Heart right ventricle (tissue), 16 donors: Measurements from ENCODE around the gene WDPCP. TPM values are rescaled to one million over a fixed set of nuclear protein-coding genes. Genes with fewer than 3 reads are reported as not detected.

ENCODE experiments used
- ATAC-seq, 8 donors: fragments of 200-7000 bp; cut with Tn5 transposase; one replicate each; pipeline ENCODE4 v1.9.1; 2020; ENCODE audit warnings: mild to moderate bottlenecking in 8 of 8, moderate library complexity in 8 of 8, moderate number of reproducible peaks in 1 of 8
- DNase-seq, 2 donors: peaks; one replicate each; pipeline ENCODE4 v3.0.0-alpha.2; 2020
- H3K27ac ChIP-seq, 10 donors: fragments of 200-600 bp; sonication (generic) in 2 of 10; one replicate each; pipeline versions ENCODE4 v1.5.0 to v1.8.0; 2020 to 2022; ENCODE audit warnings: mild to moderate bottlenecking in 3 of 10
- H3K27me3 ChIP-seq, 7 donors: fragments of 200-600 bp; one replicate each; pipeline ENCODE4 v1.8.0; 2021 to 2022; ENCODE audit warnings: mild to moderate bottlenecking in 2 of 7
- H3K36me3 ChIP-seq, 9 donors: fragments of 200-600 bp; sonication (generic) in 1 of 9; one replicate each; pipeline versions ENCODE4 v1.5.0 to v1.8.0; 2020 to 2022; ENCODE audit warnings: mild to moderate bottlenecking in 2 of 9
- H3K4me1 ChIP-seq, 9 donors: fragments of 200-600 bp; sonication (generic) in 1 of 9; one replicate each; pipeline versions ENCODE4 v1.5.0 to v1.8.0; 2020 to 2022; ENCODE audit warnings: mild to moderate bottlenecking in 4 of 9
- H3K4me3 ChIP-seq, 10 donors: fragments of 200-600 bp; sonication (generic) in 2 of 10; one replicate each; pipeline versions ENCODE4 v1.5.0 to v1.8.0; 2020 to 2022; ENCODE audit warnings: mild to moderate bottlenecking in 7 of 10, moderate library complexity in 2 of 10
- H3K9me3 ChIP-seq, 11 donors: fragments of 200-600 bp in 10 of 11; sonication (generic) in 2 of 11; one replicate each; pipeline versions ENCODE4 v1.5.0 to v1.8.0; 2013 to 2022; ENCODE audit warnings: mild to moderate bottlenecking in 2 of 11, control low read depth in 1 of 11, moderate library complexity in 1 of 11
- CTCF ChIP-seq, 9 donors: fragments of 200-600 bp; sonication (generic) in 2 of 9; IDR thresholded peaks; one replicate each; pipeline versions ENCODE4 v1.5.0 to v1.8.0; 2021 to 2022; ENCODE audit warnings: antibody characterized with exemption in 9 of 9, mild to moderate bottlenecking in 5 of 9, moderate library complexity in 1 of 9
- WGBS, 2 donors: extraction: QIAGEN DNeasy Blood & Tissue Kit; methylation state at CpG; one replicate each; pipeline ENCODE4 v1.1.7; 2013; ENCODE audit warnings: inconsistent platforms in 1 of 2; 5-methylcytosine and 5-hydroxymethylcytosine counted together
- intact Hi-C, 10 donors: fragments of 100-400 bp; cut with DNase I; formaldehyde crosslinking; loops; one replicate each; pipeline versions ENCODE4 v1.11.1 to v1.14.2; 2022
- long read RNA-seq, 3 donors: library from polyadenylated mRNA; unstranded; transcript quantifications; one replicate each; pipeline ENCODE4 v2.0.0, GENCODE V29; 2020 to 2021
- polyA plus RNA-seq, 2 donors: library from polyadenylated mRNA; stranded (reverse); fragments of 200-250 nt; gene quantifications; one replicate each; pipeline ENCODE4 v1.2.3, GENCODE V29; 2013
- total RNA-seq, 10 donors: library from RNA; stranded (reverse); fragmentation: NEBNext Ultra II Directional in 3 of 10; extraction: Animal tissue kit (Norgen Biotek cat#: 25700) in 3 of 10; gene quantifications; one replicate each; pipeline versions ENCODE4 v1.2.1 to v1.2.4, GENCODE V29; 2021 to 2023
- donor health status: Arrhythmogenic right ventricular cardiomyopathy.
- donor health status: ischemic (EF 13 %, LVEDD 7.1; RV severe dilation, severe dysfunction).
- donor health status: healthy with polysubstance abuse.
- donor health status: DM: no; HTN: yes; CAD: no.
- donor health status: DM: no; HTN: no; CAD: no.
- donor health status: ischemic (EF 25% LVEDD 6.9; RV normal size, moderate dysfunction).
- donor health status: ischemic (EF 25% LVEDD 5.7; RV mildly dilated, moderate dysfunction).
- donor health status: healthy.
- donor health status: DM: yes; HTN: yes; CAD: no.
- donor health status: Ischemic cardiomyopathy.
- donor health status: ischemic (EF 35%, LVEDD 5.7; RV mildly dilated, moderate dysfunction).
- donor health status: nonischemic (EF 11% LVEDD 7.7; RV severe dilation, severe dysfunction).
- donor health status: DM: yes; HTN: yes; CAD: no.
- donor health status: PGD.
- donor health status: ischemic (EF 29% LVEDD 5.4; RV normal size, mild dysfunction).
- donor health status: nonischemic (EF 23%, LVEDD 6.1; RV moderate dilation, normal function).

WDPCP gene
- 10 to 100 TPM; 10.3 to 36.6 (median 23.5) TPM for total RNA-seq
- 1 to 10 TPM; 3.7 to 3.9 TPM for polyA plus RNA-seq
- long read RNA-seq, donor 1, transcript WDPCP-201 (18 exons, 3,392 nt), result major isoform, 7 of 19 reads
- long read RNA-seq, donor 1, partial matches to known transcripts, result 5 of 19 reads
- long read RNA-seq, donor 1, other reads (novel, unspliced or antisense), result 5 of 19 reads
- long read RNA-seq, donor 2, transcript WDPCP-201 (18 exons, 3,392 nt), result major isoform, 7 of 19 reads
- long read RNA-seq, donor 2, partial matches to known transcripts, result 3 of 19 reads
- long read RNA-seq, donor 2, other reads (novel, unspliced or antisense), result 8 of 19 reads
- long read RNA-seq, donor 3, transcript WDPCP-201 (18 exons, 3,392 nt), result major isoform, 9 of 41 reads
- long read RNA-seq, donor 3, partial matches to known transcripts, result 6 of 41 reads
- long read RNA-seq, donor 3, other reads (novel, unspliced or antisense), result 25 of 41 reads

- TF ChIP-seq CTCF (IDR thresholded peaks at IDR 0.05), result no peak
- Histone ChIP-seq H3K9me3 (no peaks in the 10 kb centered on the region), H3K27me3 (no peaks in the 10 kb centered on the region), H3K27ac (peak within 1 kb of the TSS; percentile 85 to 98 (median 95)), H3K4me1 (peaks cover 0 to 64% (median 32%) of the 10 kb centered on the region in 9 donors), H3K36me3 (peaks cover 0 to 27% (median 2%) of the 10 kb centered on the region in 9 donors), H3K4me3 (peak within 1 kb of the TSS; percentile 66 to 99 (median 86))
- peak; percentile 91 to 96 for DNase-seq
- peak; percentile 92 to 96 (median 94) for ATAC-seq
- intact Hi-C loops, result loop anchor here in 1 of 10 donors (10.0 kb wide), 1 partner anchor 256 kb away; the partner anchor contains the start of gene UGP2
- WGBS, 2 donors, result 0% methylated on average over 44 of the region's 44 CpGs
Observed at GRCh38 chr2:63588385-63589147, at the start of gene WDPCP, which contains the start of gene MDH1. WDPCP (minus strand) TSS chr2:63588477; CDS start chr2:63588271, 206 bp downstream. MDH1 (plus strand) TSS chr2:63588963; CDS start chr2:63589044, 81 bp downstream.

- no peak for ATAC-seq
- TF ChIP-seq CTCF (IDR thresholded peaks at IDR 0.05), result no peak
- no peak overlapping the region for H3K4me3 ChIP-seq
- intact Hi-C loops, result no loop called here
- 89% methylated on average over 2 of the region's 2 CpGs for WGBS, 2 donors
- no peak for DNase-seq
- H3K4me1 ChIP-seq, result no peaks in the 10 kb centered on the region
- no peak overlapping the region for H3K27ac ChIP-seq
- H3K9me3 ChIP-seq, result peaks cover 0 to 68% (median 35%) of the 10 kb centered on the region in 11 donors
- no peaks in the 10 kb centered on the region for H3K27me3 ChIP-seq
- no peaks in the 10 kb centered on the region for H3K36me3 ChIP-seq
Observed at GRCh38 chr2:63632382-63632781, 44.1 kb upstream of the WDPCP start.

- no peak for DNase-seq
- H3K4me1 ChIP-seq, result no peaks in the 10 kb centered on the region
- intact Hi-C loops, result no loop called here
- no peaks in the 10 kb centered on the region for H3K27me3 ChIP-seq
- TF ChIP-seq CTCF (IDR thresholded peaks at IDR 0.05), result no peak
- peaks cover 0 to 62% (median 31%) of the 10 kb centered on the region in 11 donors for H3K9me3 ChIP-seq
- no peak for ATAC-seq
- H3K27ac ChIP-seq, result no peak overlapping the region
- H3K4me3 ChIP-seq, result no peak overlapping the region
- WGBS, 2 donors, result 21 to 30% methylated on average over 1 of the region's 1 CpG
- no peaks in the 10 kb centered on the region for H3K36me3 ChIP-seq
Observed at GRCh38 chr2:63631501-63631900, 43.2 kb upstream of the WDPCP start.

GRCh38 chr2:63628403-63628942, 40.2 kb upstream of the WDPCP start:
- Histone ChIP-seq H3K9me3 (peaks cover 0 to 32% (median 15%) of the 10 kb centered on the region in 11 donors), H3K27ac (no peak overlapping the region), H3K4me1 (no peaks in the 10 kb centered on the region), H3K36me3 (no peaks in the 10 kb centered on the region), H3K27me3 (no peaks in the 10 kb centered on the region), H3K4me3 (no peak overlapping the region)
- no peak for DNase-seq
- TF ChIP-seq CTCF (IDR thresholded peaks at IDR 0.05), result no peak
- ATAC-seq, result no peak
- 93 to 94% methylated on average over 1 of the region's 1 CpG for WGBS, 2 donors
- intact Hi-C loops, result no loop called here
